ENCODE measurements around the gene CAPN2.

CAPN2 gene

DNA sequence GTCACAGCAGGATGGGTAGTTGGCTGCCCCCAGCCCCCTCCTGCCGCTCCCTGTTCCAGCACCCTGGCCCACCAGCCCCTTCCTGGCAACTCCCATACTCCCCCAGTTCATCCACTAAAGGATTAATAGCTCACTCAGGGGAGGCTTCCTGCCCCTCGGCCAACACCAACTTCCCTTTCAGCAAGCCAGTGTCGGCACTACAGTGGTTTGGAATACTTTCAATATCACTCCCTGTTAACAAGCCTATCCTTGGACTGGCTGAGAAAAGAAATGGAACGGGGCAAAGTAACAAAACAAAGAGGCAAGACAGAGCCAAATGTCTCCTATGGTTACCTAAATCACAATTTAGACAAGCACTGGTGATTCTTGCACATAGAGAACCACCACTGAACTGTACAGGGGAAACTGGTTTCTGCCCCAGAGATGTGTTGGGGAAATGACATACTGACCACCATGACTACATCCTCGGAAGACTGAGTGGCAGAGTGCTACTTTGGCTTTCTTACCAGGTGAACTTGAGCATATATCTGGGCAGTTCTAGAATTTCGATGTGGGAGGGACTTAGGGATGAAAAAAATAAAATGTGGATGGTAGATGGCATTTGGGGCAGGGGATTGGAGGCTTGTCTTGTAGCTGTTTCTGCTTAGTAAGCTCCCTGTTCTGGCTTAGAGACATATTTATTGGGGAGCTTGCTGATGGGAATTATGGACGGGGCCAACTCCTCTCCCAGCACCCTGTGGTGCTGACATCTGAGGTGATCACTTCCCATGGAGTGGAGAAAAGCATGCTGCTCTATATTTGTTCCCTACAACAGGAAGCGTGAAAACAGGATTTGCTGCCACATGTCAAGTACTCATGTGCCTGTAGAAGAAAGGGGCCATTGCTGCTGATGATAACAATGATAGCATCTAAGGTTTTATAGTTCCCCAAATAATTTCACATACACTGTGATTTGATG lies 7.1 kb upstream of the CAPN2 start:
- TF ChIP-seq MYC (IDR thresholded peaks at IDR 0.05; ENCODE audit: low read depth, low read length): no peak
- TF ChIP-seq POLR2A (IDR thresholded peaks at IDR 0.05; ENCODE audit: extremely low read depth, insufficient read length): no peak
- TF ChIP-seq, protein P1, sequence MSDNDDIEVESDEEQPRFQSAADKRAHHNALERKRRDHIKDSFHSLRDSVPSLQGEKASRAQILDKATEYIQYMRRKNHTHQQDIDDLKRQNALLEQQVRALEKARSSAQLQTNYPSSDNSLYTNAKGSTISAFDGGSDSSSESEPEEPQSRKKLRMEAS (IDR thresholded peaks at IDR 0.05; ENCODE audit: low read depth, low read length): no peak
- TF ChIP-seq, protein P2, sequence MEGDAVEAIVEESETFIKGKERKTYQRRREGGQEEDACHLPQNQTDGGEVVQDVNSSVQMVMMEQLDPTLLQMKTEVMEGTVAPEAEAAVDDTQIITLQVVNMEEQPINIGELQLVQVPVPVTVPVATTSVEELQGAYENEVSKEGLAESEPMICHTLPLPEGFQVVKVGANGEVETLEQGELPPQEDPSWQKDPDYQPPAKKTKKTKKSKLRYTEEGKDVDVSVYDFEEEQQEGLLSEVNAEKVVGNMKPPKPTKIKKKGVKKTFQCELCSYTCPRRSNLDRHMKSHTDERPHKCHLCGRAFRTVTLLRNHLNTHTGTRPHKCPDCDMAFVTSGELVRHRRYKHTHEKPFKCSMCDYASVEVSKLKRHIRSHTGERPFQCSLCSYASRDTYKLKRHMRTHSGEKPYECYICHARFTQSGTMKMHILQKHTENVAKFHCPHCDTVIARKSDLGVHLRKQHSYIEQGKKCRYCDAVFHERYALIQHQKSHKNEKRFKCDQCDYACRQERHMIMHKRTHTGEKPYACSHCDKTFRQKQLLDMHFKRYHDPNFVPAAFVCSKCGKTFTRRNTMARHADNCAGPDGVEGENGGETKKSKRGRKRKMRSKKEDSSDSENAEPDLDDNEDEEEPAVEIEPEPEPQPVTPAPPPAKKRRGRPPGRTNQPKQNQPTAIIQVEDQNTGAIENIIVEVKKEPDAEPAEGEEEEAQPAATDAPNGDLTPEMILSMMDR (IDR thresholded peaks at IDR 0.05; ENCODE audit: low read depth, low read length): no peak
- DNase-seq (ENCODE audit: low read depth): peak; percentile 37
- peak overlapping the region; percentile 25 for H3K4me3 ChIP-seq (ENCODE audit: low read depth, low read length)

DNA sequence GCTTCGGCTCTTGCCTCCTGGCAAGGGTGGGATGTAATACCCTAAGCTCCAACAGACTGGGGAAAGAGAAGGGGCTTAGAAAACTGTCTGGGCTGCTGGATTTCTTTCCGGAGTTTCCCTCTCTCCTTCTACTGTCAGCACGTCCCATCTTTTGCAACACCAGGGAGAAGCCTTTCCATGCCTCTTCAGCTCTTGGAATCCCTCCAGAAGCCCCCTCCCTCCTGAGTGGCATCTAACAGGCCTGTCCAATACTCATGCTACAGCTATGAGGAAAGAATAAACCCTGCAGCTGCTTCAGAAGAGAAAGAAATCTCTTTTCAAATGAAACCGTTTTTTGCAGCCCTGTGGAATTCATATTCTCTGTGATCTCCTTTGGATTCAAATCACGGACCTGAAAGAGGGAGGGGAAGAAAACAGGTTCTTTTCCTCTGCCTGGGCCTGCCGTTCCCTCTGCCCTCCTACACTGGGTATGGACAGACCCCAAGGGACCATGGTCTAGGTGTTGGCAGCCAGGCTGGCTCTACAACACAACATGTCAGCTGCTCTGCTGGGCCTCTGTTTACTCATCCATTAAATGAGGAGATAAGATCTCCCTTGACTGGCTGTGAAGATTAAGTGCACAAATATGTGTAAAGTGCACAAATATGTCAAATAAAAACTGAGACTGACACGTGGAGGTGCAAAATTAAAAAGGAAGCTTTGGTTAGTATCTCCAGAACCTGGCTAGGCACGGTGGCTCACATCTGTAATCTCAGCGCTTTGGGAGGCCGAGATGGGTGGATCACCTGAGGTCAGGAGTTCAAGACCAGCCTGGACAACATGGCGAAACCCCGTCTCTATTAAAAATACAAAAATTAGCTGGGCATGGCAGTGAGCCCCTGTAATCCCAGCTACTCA lies 6.0 kb upstream of the CAPN2 start:
- no peak for DNase-seq (ENCODE audit: low read depth)
- TF ChIP-seq, protein P1 (IDR thresholded peaks at IDR 0.05; ENCODE audit: low read depth, low read length): no peak
- no peak for TF ChIP-seq POLR2A (IDR thresholded peaks at IDR 0.05; ENCODE audit: extremely low read depth, insufficient read length)
- TF ChIP-seq MYC (IDR thresholded peaks at IDR 0.05; ENCODE audit: low read depth, low read length): no peak
- TF ChIP-seq, protein P2 (IDR thresholded peaks at IDR 0.05; ENCODE audit: low read depth, low read length): no peak
- no peak overlapping the region for H3K4me3 ChIP-seq (ENCODE audit: low read depth, low read length)

DNA sequence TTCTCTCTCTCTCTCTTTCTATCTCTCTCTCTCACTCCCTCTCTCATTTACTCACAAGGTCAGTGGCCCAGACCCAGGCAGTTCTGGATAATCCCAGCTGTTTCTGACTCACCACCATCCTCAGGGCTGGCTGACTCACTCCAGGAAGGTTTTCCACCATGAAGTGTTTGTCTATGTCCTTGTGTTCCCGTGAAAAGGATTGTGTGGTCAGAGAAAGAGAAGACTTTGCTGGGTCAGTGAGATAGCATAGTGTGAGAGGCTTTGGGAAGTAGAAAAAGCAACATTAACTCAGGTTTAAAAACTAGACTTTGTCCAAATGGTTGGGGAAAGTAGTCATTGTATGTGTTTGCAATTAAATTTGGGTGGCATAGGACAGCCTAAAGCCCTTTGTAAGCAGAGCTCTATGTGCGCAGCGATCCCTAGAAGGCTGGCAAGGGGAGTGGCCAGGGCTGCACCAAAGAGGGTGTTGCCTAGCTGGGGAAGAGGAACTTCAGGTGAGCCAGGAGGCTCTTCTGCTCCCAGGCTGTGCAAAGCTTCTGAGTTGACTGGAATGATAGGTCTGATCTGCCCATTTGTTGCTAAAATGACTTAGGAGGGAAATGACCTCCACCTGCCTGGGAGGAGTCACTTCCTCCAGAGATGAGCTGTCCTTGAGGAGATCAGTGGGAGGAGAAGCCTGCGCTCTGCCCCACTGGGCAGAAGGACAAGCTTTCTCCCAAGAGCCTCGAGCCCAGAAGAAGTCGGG lies 4.9 kb upstream of the CAPN2 start:
- H3K4me3 ChIP-seq (ENCODE audit: low read depth, low read length): no peak overlapping the region
- TF ChIP-seq POLR2A (IDR thresholded peaks at IDR 0.05; ENCODE audit: extremely low read depth, insufficient read length) (no peak), MYC (IDR thresholded peaks at IDR 0.05; ENCODE audit: low read depth, low read length) (no peak)
- TF ChIP-seq, protein P2 (IDR thresholded peaks at IDR 0.05; ENCODE audit: low read depth, low read length): no peak
- TF ChIP-seq, protein P1 (IDR thresholded peaks at IDR 0.05; ENCODE audit: low read depth, low read length): no peak

DNA sequence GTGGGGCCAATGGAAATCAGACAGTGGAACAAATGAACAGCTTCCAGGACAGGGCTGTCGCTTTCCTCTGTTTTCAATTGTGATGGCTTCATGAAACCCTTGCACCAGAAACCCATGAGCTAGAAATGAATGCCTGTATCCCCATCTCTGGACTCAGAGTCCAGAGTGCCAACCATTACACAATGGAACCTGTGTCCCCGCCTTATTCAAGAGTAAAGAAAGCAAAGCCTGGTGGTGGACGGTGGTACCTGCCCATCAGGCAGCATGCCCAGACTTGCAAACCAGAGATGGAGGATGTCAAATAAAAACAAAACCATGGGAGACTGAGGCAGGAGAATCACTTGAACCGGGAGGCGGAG lies 4.4 kb upstream of the CAPN2 start:
- TF ChIP-seq, protein P2 (IDR thresholded peaks at IDR 0.05; ENCODE audit: low read depth, low read length): peak; percentile 6
- TF ChIP-seq POLR2A (IDR thresholded peaks at IDR 0.05; ENCODE audit: extremely low read depth, insufficient read length): no peak
- no peak for DNase-seq (ENCODE audit: low read depth)
- no peak overlapping the region for H3K4me3 ChIP-seq (ENCODE audit: low read depth, low read length)

More for the DNA sequence above, 4.9 kb upstream of the CAPN2 start:
- DNase-seq (ENCODE audit: low read depth): peak; percentile 18

DNA sequence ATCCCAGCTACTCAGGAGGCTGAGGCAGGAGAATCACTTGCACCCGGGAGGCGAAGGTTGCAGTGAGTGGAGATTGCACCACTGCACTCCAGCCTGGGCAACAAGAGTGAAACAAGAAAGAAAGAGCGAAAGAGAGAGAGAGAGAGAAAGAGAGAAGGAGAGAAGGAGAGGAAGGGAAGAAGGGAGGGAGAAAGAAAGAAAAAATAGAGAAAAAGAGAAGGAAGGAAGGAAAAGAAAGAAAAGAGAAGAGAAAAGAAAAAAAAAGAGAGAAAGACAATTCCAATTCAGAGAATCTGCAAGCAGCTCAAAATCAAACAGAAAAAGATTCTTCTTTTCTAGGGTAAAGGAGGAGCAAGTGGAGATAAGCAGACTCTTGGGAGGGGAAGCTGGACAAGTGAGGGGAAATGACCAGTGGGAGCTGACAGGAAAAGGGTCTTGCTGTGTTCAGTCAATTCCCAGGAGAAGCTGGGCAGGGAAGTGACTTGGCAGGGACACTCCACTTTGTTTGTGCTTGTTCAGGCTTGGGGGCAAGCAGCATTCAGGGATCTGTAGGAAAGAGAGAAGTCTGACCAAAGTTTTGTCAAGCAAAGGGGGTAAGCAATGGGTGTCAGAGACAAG lies 3.6 kb upstream of the CAPN2 start:
- no peak for DNase-seq (ENCODE audit: low read depth)
- no peak for TF ChIP-seq MYC (IDR thresholded peaks at IDR 0.05; ENCODE audit: low read depth, low read length)
- TF ChIP-seq, protein P2 (IDR thresholded peaks at IDR 0.05; ENCODE audit: low read depth, low read length): no peak
- TF ChIP-seq POLR2A (IDR thresholded peaks at IDR 0.05; ENCODE audit: extremely low read depth, insufficient read length): no peak
- TF ChIP-seq, protein P1 (IDR thresholded peaks at IDR 0.05; ENCODE audit: low read depth, low read length): no peak
- no peak overlapping the region for H3K4me3 ChIP-seq (ENCODE audit: low read depth, low read length)
